Astrocyte (in vitro differentiated cells and primary cell): ENCODE measurements around the gene DGCR2.

ENCODE experiments used
- EZH2 ChIP-seq: IDR thresholded peaks from 2 replicates; pipeline ENCODE4 v1.6.1; 2012; ENCODE audit warnings: mild to moderate bottlenecking, low read length, inconsistent platforms; ENCODE audit not compliant: insufficient read depth
- TF ChIP-seq, protein P1 (sequence below): IDR thresholded peaks from 2 replicates; pipeline ENCODE4 v1.5.1; 2011; ENCODE audit warnings: low read depth, mild to moderate bottlenecking, inconsistent platforms, low read length, moderate library complexity; ENCODE audit not compliant: insufficient read depth

GRCh38 chr22:19058713-19059451, 63.3 kb downstream of the DGCR2 start:
- TF ChIP-seq, protein P1, sequence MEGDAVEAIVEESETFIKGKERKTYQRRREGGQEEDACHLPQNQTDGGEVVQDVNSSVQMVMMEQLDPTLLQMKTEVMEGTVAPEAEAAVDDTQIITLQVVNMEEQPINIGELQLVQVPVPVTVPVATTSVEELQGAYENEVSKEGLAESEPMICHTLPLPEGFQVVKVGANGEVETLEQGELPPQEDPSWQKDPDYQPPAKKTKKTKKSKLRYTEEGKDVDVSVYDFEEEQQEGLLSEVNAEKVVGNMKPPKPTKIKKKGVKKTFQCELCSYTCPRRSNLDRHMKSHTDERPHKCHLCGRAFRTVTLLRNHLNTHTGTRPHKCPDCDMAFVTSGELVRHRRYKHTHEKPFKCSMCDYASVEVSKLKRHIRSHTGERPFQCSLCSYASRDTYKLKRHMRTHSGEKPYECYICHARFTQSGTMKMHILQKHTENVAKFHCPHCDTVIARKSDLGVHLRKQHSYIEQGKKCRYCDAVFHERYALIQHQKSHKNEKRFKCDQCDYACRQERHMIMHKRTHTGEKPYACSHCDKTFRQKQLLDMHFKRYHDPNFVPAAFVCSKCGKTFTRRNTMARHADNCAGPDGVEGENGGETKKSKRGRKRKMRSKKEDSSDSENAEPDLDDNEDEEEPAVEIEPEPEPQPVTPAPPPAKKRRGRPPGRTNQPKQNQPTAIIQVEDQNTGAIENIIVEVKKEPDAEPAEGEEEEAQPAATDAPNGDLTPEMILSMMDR = no peak
- TF ChIP-seq EZH2 = no peak
